Measurements from ENCODE around the gene PRR35.

DNA sequence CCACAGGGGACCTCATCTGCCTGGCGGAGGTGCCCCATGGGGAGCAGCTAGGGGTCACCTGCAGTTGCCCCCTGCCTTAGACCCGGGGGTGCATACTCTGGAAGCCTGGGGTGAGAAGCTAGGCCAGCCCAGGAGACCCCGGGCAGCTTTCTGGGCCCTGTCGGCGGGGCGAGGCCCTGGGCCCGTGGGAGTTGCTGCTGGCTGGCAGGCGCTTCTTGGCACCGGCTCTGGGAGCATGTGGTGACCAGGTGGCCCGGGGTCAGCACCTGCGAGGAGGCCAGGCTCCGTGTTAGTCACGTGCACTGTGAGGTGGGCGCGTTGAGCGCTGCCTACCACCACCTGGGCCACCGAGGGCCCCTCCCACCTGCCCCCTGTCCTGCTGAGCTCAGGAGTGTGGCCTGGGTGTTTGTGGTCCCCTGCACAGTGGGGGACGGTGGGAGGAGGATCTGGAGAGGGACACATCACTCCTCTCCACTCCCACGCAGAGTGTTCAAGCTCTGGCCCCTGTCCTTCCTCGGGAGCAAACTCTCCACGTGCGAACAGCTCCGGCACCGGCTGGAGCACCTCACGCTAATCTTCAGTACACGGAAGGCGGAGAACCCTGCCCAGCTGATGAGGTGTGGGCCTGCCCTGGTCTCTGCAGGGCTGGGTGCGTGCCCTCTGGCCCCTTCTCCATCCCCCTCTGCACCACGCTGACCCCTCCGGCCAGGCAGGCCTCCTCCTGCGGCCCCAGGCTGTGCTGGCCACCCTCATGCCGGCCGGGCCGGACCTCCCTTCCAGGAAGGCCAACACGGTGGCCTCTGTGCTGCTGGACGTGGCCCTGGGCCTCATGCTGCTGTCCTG lies 15.4 kb downstream of the PRR35 start:
- TF ChIP-seq, protein P1, sequence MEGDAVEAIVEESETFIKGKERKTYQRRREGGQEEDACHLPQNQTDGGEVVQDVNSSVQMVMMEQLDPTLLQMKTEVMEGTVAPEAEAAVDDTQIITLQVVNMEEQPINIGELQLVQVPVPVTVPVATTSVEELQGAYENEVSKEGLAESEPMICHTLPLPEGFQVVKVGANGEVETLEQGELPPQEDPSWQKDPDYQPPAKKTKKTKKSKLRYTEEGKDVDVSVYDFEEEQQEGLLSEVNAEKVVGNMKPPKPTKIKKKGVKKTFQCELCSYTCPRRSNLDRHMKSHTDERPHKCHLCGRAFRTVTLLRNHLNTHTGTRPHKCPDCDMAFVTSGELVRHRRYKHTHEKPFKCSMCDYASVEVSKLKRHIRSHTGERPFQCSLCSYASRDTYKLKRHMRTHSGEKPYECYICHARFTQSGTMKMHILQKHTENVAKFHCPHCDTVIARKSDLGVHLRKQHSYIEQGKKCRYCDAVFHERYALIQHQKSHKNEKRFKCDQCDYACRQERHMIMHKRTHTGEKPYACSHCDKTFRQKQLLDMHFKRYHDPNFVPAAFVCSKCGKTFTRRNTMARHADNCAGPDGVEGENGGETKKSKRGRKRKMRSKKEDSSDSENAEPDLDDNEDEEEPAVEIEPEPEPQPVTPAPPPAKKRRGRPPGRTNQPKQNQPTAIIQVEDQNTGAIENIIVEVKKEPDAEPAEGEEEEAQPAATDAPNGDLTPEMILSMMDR (IDR thresholded peaks at IDR 0.05; ENCODE audit: low read depth, low read length, missing input control), result no peak
- TF ChIP-seq SP1 (IDR thresholded peaks at IDR 0.05) (no peak), GABPA (IDR thresholded peaks at IDR 0.05 in 1 of 2, conservative IDR thresholded peaks at IDR 0.05 in 1 of 2) (no peak)
